GM12873 (cell line): ENCODE data around the gene KCNQ4.

Experiments
- TF ChIP-seq, protein P1 (sequence below): IDR thresholded peaks from 2 replicates; pipeline ENCODE4 v1.5.1; 2012; ENCODE audit warnings: low read depth, mild to moderate bottlenecking, moderate library complexity, low read length, control low read depth; ENCODE audit not compliant: insufficient read depth; ENCODE audit errors: missing control alignments

KCNQ4 gene

DNA sequence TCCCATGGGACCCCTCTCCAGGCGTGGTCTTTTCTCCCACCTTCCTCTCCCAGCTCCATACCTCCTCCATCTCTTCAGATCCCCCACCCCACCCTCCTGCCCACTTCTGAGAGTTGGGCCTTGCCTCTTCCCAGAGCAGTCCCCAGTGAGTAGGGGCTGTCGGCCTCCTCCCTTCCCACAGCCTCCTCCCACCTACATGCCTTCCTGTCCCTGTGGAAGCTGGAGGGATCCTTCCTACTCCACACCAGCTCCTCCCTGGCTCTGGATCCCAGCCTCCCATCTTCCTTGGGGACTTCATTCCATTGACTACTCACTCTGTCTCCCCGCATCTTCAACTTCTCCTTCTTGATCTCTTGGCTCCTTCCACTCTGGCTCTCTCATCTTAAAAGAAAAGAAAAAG, 24.9 kb downstream of the KCNQ4 start:
- TF ChIP-seq, protein P1, sequence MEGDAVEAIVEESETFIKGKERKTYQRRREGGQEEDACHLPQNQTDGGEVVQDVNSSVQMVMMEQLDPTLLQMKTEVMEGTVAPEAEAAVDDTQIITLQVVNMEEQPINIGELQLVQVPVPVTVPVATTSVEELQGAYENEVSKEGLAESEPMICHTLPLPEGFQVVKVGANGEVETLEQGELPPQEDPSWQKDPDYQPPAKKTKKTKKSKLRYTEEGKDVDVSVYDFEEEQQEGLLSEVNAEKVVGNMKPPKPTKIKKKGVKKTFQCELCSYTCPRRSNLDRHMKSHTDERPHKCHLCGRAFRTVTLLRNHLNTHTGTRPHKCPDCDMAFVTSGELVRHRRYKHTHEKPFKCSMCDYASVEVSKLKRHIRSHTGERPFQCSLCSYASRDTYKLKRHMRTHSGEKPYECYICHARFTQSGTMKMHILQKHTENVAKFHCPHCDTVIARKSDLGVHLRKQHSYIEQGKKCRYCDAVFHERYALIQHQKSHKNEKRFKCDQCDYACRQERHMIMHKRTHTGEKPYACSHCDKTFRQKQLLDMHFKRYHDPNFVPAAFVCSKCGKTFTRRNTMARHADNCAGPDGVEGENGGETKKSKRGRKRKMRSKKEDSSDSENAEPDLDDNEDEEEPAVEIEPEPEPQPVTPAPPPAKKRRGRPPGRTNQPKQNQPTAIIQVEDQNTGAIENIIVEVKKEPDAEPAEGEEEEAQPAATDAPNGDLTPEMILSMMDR = no peak

DNA sequence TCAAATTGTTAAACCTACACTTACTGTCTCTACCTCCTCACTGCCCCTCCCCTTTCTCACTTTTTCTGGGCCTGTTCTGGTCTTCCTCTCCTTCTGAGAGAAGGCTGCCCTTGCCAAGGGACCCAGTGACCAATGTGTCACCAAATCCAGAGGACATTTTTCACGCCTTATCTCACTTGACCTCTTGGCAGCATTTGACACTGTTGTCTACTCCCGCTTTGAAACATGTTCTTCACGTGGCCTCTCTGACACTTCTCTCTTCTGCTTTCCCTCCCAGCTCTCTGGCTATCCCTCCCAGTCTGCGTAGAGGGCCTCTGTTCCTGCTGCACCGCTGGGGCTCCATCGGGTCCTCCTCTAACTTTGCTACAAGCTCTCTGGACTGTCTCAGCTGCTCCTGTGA, 25.3 kb downstream of the KCNQ4 start:
- TF ChIP-seq, protein P1 = no peak

DNA sequence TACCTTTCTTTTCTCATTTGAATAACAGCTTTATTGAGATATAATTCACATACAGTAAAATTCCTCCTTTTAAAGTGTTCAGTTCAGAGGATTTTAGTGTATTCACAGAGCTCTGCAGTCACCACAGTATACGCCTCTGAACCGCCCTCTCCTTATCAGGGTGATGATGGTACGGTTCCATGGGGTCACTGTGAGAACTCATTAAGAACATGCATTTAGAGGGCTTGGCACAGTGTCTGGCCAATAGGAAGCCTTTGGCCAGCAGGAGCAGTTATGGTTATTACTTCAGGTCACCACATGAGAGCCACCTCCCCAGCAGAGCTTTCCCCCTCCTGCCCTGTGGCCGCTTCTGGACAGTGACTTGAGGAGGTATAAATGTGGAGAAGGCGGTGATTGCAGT, 27.3 kb downstream of the KCNQ4 start:
- TF ChIP-seq, protein P1 = no peak

DNA sequence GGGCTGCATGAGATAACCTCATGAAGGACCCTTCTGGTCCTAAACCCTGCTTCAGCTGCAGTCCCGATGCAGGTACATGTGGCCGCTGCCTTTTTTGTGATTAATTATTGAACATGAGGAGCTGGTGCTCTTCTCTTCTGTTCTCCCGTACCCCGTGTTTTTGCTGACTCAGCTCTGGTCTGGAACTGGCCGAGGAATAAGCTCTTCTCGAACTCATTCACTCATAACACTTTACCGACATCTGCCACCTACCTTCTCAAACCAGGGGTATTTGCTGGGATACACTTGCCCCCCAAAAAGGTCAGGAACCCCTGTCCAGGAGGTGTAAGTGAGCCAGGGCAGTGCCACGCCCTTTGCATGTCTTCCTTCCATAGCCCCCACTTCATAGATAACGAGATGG, 31.8 kb downstream of the KCNQ4 start:
- TF ChIP-seq, protein P1 = no peak

DNA sequence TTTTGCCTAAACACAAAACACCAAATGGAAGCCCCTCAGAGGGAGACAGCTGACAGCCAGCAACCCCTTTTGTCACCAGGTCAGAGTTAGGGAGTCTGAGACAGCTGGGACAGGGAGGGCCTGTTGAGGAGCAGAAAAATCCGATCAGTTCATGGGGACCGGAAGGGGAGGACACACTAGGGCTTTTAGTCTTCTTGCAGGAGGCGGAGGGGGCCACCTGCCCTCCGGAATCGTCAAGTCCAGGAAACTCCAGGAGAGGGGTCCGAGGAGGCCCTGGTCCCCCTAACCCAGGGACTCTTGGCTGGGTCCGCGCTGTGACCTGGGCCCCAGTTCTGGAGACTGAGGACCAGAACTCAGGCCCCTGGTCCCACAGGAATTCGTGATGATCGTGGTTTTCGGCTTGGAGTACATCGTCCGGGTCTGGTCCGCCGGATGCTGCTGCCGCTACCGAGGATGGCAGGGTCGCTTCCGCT, 34.2 kb downstream of the KCNQ4 start:
- TF ChIP-seq, protein P1 = no peak

DNA sequence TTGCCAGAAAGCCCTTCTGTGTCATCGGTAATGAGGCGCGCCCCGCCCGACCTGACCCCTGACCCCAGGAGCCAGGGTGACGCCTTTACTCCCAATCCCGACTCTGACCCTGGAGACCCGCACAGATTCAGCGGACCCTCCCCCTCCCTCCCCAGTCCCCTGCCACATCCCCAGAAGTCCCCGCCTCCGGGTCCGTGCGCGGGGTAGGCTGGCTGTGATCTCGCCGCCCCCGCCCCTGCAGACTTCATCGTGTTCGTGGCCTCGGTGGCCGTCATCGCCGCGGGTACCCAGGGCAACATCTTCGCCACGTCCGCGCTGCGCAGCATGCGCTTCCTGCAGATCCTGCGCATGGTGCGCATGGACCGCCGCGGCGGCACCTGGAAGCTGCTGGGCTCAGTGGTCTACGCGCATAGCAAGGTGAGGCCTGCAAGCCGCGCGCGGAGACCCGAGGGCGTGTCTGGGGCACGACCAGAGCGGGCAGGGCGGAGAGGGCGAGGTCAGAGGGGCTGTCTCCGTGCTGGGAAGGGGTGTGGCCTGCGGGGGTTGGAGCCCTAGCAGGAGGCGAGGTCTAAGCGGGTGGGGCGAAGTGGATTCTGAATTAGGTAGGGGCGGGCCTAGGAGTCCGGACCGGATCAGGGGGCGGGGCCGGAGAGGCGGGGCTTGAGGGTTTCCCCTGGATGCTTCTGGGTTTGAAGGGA, 34.8 kb downstream of the KCNQ4 start:
- TF ChIP-seq, protein P1 = no peak

DNA sequence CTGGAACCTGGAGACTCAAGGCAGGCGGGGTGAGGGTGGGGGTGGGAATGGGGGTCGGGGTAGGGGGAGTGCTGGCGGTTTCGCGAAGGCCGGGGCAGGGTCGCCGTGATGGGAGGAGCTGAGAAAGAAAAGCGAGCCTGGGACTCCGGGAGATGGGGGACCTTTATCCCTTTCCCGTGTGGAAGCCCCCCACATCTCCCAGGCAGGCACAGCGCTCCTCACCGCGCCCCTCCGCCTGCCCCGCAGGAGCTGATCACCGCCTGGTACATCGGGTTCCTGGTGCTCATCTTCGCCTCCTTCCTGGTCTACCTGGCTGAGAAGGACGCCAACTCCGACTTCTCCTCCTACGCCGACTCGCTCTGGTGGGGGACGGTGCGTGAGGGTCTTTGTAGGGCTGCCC, 35.5 kb downstream of the KCNQ4 start:
- TF ChIP-seq, protein P1 = no peak
